HepG2 (cell line): ENCODE results near the gene FGFR3. TPM values are rescaled to one million over a fixed set of nuclear protein-coding genes. Genes with fewer than 3 reads are reported as not detected.

Source experiments
- E2F1 ChIP-seq: sonication (generic); formaldehyde crosslinking; IDR thresholded peaks from 2 replicates; pipeline ENCODE4 v1.5.0; 2020; ENCODE audit warnings: missing genetic modification reagents
- FOXP4 ChIP-seq: sonication (generic); formaldehyde crosslinking; IDR thresholded peaks from 2 replicates; pipeline ENCODE4 v1.4.0; 2020; ENCODE audit warnings: missing genetic modification reagents
- IKZF4 ChIP-seq: sonication (generic); formaldehyde crosslinking; IDR thresholded peaks from 2 replicates; pipeline ENCODE4 v1.5.1; 2020; ENCODE audit warnings: borderline replicate concordance, mild to moderate bottlenecking, low read depth, missing genetic modification reagents; ENCODE audit errors: not compliant biosample characterization
- MZF1 ChIP-seq: sonication (generic); formaldehyde crosslinking; IDR thresholded peaks from 2 replicates; pipeline ENCODE4 v1.8.1; 2023; ENCODE audit warnings: mild to moderate bottlenecking, missing genetic modification reagents, borderline replicate concordance
- SSRP1 ChIP-seq: IDR thresholded peaks from 2 replicates; pipeline ENCODE4 v1.6.1; 2016; ENCODE audit warnings: control low read depth
- ZNF143 ChIP-seq: sonication (generic); formaldehyde crosslinking; IDR thresholded peaks from 2 replicates; pipeline ENCODE4 v1.4.0; 2020; ENCODE audit warnings: missing genetic modification reagents
- ZNF17 ChIP-seq: sonication (generic); formaldehyde crosslinking; IDR thresholded peaks from 2 replicates; pipeline ENCODE4 v1.5.0; 2020; ENCODE audit warnings: mild to moderate bottlenecking, missing genetic modification reagents
- ZNF407 ChIP-seq: sonication (generic); formaldehyde crosslinking; IDR thresholded peaks from one replicate; pipeline ENCODE4 v1.5.1; 2020; ENCODE audit warnings: mild to moderate bottlenecking, missing genetic modification reagents; ENCODE audit errors: not compliant biosample characterization
- ZNF460 ChIP-seq: sonication (generic); formaldehyde crosslinking; IDR thresholded peaks from 2 replicates; pipeline ENCODE4 v1.5.1; 2020; ENCODE audit warnings: missing genetic modification reagents, mild to moderate bottlenecking, borderline replicate concordance
- ZNF644 ChIP-seq: IDR thresholded peaks from 2 replicates; pipeline ENCODE4 v1.6.1; 2016; ENCODE audit warnings: low read depth
- polyA plus RNA-seq, 8 experiments: library from polyadenylated mRNA; depleted of rRNA in 3 of 8; stranded (reverse) in 7 of 8; unstranded in 1 of 8; fragments of >200 nt; fragmentation: Illumina TruSeq in 4 of 8; extraction: Trizol in 4 of 8; gene quantifications; 2 replicates each; pipeline versions ENCODE4 v1.2.1 to v1.2.3, GENCODE V29; 2011 to 2016; ENCODE audit warnings: low read depth in 4 of 8, missing spikeins in 1 of 8, mixed read lengths in 1 of 8; ENCODE audit not compliant: insufficient read depth in 1 of 8
- total RNA-seq, 5 experiments: library from RNA; depleted of rRNA; stranded (reverse); fragments of >200 nt; fragmentation: Illumina TruSeq; extraction: Trizol; gene quantifications; 2 replicates each; pipeline ENCODE4 v1.2.3, GENCODE V29; 2016; ENCODE audit warnings: low read depth in 1 of 5

The FGFR3 gene
- total and polyA plus RNA-seq, 2 of the 13 experiments (the other 11 are each of a cell fraction or from before 2014, with no cell fraction given), result 103 to 109 TPM

GRCh38 chr4:1855333-1856070 is 62.4 kb downstream of the FGFR3 start (continued):
- TF ChIP-seq FOXP4 (CRISPR knock-in tag) (no peak), IKZF4 (CRISPR knock-in tag) (peak; percentile 11), ZNF644 (CRISPR knock-in tag) (no peak), ZNF460 (CRISPR knock-in tag) (no peak), ZNF17 (CRISPR knock-in tag) (no peak), E2F1 (CRISPR knock-in tag) (no peak), ZNF143 (CRISPR knock-in tag) (no peak; the same call in 1 of the 2 replicates), MZF1 (CRISPR knock-in tag) (no peak), ZNF407 (peak; percentile 50), SSRP1 (CRISPR knock-in tag) (no peak)
